OCI-LY7 (cell line): ENCODE measurements around the gene SCAF8. TPM values are rescaled to one million over a fixed set of nuclear protein-coding genes. Genes with fewer than 3 reads are reported as not detected.

Experiments
- BruUV-seq: library from RNA; stranded (reverse); fragments of 400-500 nt; replicated peaks from 2 replicates; lab custom pipeline; 2021; lab: Mats Ljungman, UMichigan
- CTCF ChIA-PET: fragments of 300-600 bp; sonication (Branson Sonifier 250); formaldehyde crosslinking; loops from one replicate; lab custom pipeline; 2022; ENCODE audit warnings: antibody characterized with exemption; ENCODE audit not compliant: unreplicated experiment; lab: Charles Lee
- POLR2A ChIA-PET: fragments of 300-600 bp; sonication (Branson Sonifier 250); formaldehyde crosslinking; loops from one replicate; lab custom pipeline; 2022; ENCODE audit warnings: antibody characterized with exemption; lab: Charles Lee
- DNase-seq: peaks from one replicate; pipeline ENCODE4 v3.0.0-alpha.2; 2015; ENCODE audit warnings: low spot score
- H2AFZ ChIP-seq: fragments of 200-600 bp; sonication (generic), shearing (Covaris generic); 2 replicates; pipeline ENCODE4 v1.6.1; 2014; ENCODE audit warnings: mild to moderate bottlenecking, antibody characterized with exemption, low read length, moderate library complexity
- H3K27ac ChIP-seq: fragments of 200-600 bp; sonication (generic); 2 replicates; pipeline ENCODE4 v1.5.1; 2014; ENCODE audit warnings: mixed run types, low read depth, mild to moderate bottlenecking, moderate library complexity, low read length, inconsistent platforms; ENCODE audit not compliant: poor library complexity, severe bottlenecking
- H3K36me3 ChIP-seq: fragments of 200-600 bp; sonication (generic); 2 replicates; pipeline ENCODE4 v1.6.1; 2014; ENCODE audit warnings: mild to moderate bottlenecking, antibody characterized with exemption, low read length, moderate library complexity, mixed read lengths; ENCODE audit not compliant: insufficient read depth
- H3K4me1 ChIP-seq: fragments of 200-600 bp; sonication (generic); 2 replicates; pipeline ENCODE4 v1.5.1; 2014; ENCODE audit warnings: mild to moderate bottlenecking, low read length; ENCODE audit not compliant: insufficient read depth, poor library complexity, severe bottlenecking
- H3K4me2 ChIP-seq: fragments of 200-600 bp; sonication (generic); 2 replicates; pipeline ENCODE4 v1.6.1; 2014; ENCODE audit warnings: mild to moderate bottlenecking, low read length
- H3K4me3 ChIP-seq: fragments of 200-600 bp; sonication (generic); 2 replicates; pipeline ENCODE4 v1.5.1; 2014; ENCODE audit warnings: mild to moderate bottlenecking, low read depth, low read length; ENCODE audit not compliant: poor library complexity, severe bottlenecking
- H3K79me2 ChIP-seq: fragments of 200-600 bp; sonication (generic); 2 replicates; pipeline ENCODE4 v1.6.1; 2016; ENCODE audit warnings: low read depth, mild to moderate bottlenecking, low read length, moderate library complexity, mixed read lengths; ENCODE audit not compliant: insufficient read depth
- H3K9me2 ChIP-seq: fragments of 200-600 bp; sonication (generic); 2 replicates; pipeline ENCODE4 v1.6.1; 2016; ENCODE audit warnings: mild to moderate bottlenecking, low read length, mixed read lengths; ENCODE audit not compliant: insufficient read depth
- H3K9me3 ChIP-seq: fragments of 200-600 bp; sonication (generic); 2 replicates; pipeline ENCODE4 v1.6.1; 2014; ENCODE audit warnings: mild to moderate bottlenecking, mixed run types, low read length, mixed read lengths
- H4K20me1 ChIP-seq: fragments of 200-600 bp; sonication (generic); 2 replicates; pipeline ENCODE4 v1.6.1; 2014; ENCODE audit warnings: mild to moderate bottlenecking, antibody characterized with exemption, low read length, moderate library complexity, mixed read lengths; ENCODE audit not compliant: insufficient read depth
- EZH2phosphoT487 ChIP-seq: fragments of 200-600 bp; sonication (generic); IDR thresholded peaks from 2 replicates; pipeline ENCODE4 v1.6.1; 2018; ENCODE audit warnings: low read depth, borderline replicate concordance, mild to moderate bottlenecking, mixed run types, antibody characterized with exemption, low read length, moderate library complexity, mixed read lengths
- intact Hi-C: fragments of 100-400 bp; cut with micrococcal nuclease; formaldehyde crosslinking; loops from one replicate; pipeline ENCODE4 v1.10.0; 2022; ENCODE audit not compliant: unreplicated experiment
- total RNA-seq, 2 experiments: library from RNA; depleted of rRNA in 1 of 2; stranded (reverse); fragments of >200 nt in 1 of 2; shearing (Covaris generic) in 1 of 2; gene quantifications; 2 replicates each; pipeline ENCODE4 v1.2.3, GENCODE V29; 2014 to 2022
- TF ChIP-seq, protein P1 (sequence below): fragments of 200-600 bp; sonication (generic); conservative IDR thresholded peaks from 2 replicates; pipeline ENCODE4 v1.5.1; 2014; ENCODE audit warnings: mild to moderate bottlenecking, antibody characterized with exemption, low read length, moderate library complexity, mixed read lengths

Gene SCAF8
- total RNA-seq, 2 experiments from 2014 or later: 25.8 to 47.0 TPM

DNA sequence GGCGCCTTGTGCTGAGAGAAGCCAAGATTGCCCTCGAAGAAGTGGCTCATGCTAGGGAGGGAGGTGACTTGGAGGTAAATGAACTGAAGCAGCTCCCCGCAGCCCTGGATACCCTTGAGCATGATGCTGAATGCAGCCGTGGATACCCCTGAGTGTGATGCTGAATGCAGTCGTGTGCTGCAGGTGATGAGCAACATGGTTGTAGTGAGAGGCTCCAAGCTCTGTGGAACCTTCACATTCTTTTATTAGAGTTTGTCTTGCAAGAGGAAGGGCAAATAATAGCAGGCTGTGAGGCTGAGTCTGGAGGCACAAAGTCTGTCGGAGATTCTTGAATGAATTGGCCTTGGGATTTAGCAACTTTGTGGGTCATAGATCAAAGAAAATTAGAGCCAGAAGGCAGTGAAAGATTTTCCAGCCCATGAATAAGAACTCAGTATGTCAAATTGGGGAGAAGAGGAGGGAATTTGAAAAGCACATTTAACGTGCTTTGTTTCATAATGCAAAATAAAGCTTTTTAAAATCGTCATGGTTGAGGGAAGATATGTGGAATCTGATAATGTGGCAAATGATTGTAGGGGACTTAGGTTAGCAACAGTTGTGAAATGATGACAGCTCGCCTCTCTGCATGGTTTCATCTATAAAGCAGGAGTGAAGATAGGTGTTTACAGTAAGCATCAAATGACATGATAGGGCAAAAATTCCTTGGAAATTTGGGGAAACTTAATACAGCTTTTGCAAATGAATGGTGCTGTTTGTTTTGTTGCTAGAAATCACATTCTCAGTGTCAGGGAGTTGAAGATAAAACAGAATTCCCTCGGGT, 141.8 kb downstream of the SCAF8 start:
- CTCF ChIA-PET: no interaction called here
- Histone ChIP-seq H3K9me2 (no peaks in the 10 kb centered on the region), H3K36me3 (no peaks in the 10 kb centered on the region; the same call in 1 of the 2 replicates), H3K9me3 (no peaks in the 10 kb centered on the region), H3K4me3 (no peak overlapping the region), H3K27ac (no peak overlapping the region), H2AFZ (no peak overlapping the region), H3K79me2 (no peaks in the 10 kb centered on the region), H3K4me1 (no peaks in the 10 kb centered on the region), H4K20me1 (no peaks in the 10 kb centered on the region; the same call in 1 of the 2 replicates), H3K4me2 (no peak overlapping the region)
- no peak for DNase-seq
- no TSS peak for BruUV-seq
- POLR2A ChIA-PET: no interaction called here
- intact Hi-C loops: no loop called here
- TF ChIP-seq EZH2phosphoT487: no peak
- TF ChIP-seq, protein P1, sequence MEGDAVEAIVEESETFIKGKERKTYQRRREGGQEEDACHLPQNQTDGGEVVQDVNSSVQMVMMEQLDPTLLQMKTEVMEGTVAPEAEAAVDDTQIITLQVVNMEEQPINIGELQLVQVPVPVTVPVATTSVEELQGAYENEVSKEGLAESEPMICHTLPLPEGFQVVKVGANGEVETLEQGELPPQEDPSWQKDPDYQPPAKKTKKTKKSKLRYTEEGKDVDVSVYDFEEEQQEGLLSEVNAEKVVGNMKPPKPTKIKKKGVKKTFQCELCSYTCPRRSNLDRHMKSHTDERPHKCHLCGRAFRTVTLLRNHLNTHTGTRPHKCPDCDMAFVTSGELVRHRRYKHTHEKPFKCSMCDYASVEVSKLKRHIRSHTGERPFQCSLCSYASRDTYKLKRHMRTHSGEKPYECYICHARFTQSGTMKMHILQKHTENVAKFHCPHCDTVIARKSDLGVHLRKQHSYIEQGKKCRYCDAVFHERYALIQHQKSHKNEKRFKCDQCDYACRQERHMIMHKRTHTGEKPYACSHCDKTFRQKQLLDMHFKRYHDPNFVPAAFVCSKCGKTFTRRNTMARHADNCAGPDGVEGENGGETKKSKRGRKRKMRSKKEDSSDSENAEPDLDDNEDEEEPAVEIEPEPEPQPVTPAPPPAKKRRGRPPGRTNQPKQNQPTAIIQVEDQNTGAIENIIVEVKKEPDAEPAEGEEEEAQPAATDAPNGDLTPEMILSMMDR: no peak

DNA sequence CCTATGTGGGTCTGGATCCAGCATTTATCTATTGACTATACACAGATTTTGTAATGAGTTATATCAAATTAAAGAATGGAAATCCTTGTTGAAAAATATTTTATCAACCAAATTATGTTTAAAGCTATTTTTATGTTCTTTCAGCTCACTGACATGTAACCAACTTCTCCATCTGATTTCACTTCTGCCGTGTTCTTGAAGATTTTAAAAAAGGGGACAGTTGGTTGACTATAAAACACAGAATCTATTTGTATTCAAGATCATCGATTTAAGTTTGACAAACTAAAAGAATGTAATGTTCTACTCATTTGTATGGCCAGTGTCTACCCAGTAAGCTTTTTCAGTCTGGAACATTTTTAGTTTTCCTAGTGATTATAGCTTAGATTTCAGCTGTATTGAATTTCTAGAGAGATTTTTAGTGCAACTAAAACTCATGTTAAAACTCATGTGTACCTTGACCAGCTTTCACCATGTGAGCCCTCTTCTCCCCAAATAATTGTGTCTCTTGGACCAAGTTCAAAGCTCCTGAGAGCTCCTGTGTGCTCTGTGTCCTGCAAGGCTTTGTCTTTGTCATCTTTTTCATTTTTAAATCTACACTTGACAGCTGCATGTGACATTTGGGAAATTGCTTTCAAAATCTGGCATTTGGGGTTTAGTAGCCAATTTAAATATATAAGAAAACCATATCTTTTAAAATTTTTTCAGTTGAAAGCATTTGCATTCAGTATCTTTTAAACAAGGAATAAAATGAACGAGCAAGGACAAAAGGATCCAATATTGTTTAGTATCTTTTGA, 143.5 kb downstream of the SCAF8 start:
- no peaks in the 10 kb centered on the region; the same call in 1 of the 2 replicates for H4K20me1 ChIP-seq
- TF ChIP-seq, protein P1: no peak
- no peak for TF ChIP-seq EZH2phosphoT487
- CTCF ChIA-PET: no interaction called here
- intact Hi-C loops: no loop called here
- DNase-seq: no peak
- POLR2A ChIA-PET: interaction anchor here (1.3 kb wide), 1 partner anchor 51 kb away, joined by 6 read pairs; no protein-coding TSS in a partner anchor
- no peak overlapping the region for H2AFZ ChIP-seq
- H3K4me3 ChIP-seq: no peak overlapping the region
- no peaks in the 10 kb centered on the region for H3K9me2 ChIP-seq
- H3K4me2 ChIP-seq: no peak overlapping the region
- no TSS peak for BruUV-seq
- no peaks in the 10 kb centered on the region for H3K9me3 ChIP-seq
- H3K4me1 ChIP-seq: no peaks in the 10 kb centered on the region
- H3K27ac ChIP-seq: no peak overlapping the region
- no peaks in the 10 kb centered on the region for H3K79me2 ChIP-seq
- no peaks in the 10 kb centered on the region; the same call in 1 of the 2 replicates for H3K36me3 ChIP-seq
